ENCODE data around the gene CNIH2. TPM values are rescaled to one million over a fixed set of nuclear protein-coding genes. Genes with fewer than 3 reads are reported as not detected.

Gene CNIH2
- total RNA-seq, 1 experiment from 2014 or later, result 1.4 TPM

DNA sequence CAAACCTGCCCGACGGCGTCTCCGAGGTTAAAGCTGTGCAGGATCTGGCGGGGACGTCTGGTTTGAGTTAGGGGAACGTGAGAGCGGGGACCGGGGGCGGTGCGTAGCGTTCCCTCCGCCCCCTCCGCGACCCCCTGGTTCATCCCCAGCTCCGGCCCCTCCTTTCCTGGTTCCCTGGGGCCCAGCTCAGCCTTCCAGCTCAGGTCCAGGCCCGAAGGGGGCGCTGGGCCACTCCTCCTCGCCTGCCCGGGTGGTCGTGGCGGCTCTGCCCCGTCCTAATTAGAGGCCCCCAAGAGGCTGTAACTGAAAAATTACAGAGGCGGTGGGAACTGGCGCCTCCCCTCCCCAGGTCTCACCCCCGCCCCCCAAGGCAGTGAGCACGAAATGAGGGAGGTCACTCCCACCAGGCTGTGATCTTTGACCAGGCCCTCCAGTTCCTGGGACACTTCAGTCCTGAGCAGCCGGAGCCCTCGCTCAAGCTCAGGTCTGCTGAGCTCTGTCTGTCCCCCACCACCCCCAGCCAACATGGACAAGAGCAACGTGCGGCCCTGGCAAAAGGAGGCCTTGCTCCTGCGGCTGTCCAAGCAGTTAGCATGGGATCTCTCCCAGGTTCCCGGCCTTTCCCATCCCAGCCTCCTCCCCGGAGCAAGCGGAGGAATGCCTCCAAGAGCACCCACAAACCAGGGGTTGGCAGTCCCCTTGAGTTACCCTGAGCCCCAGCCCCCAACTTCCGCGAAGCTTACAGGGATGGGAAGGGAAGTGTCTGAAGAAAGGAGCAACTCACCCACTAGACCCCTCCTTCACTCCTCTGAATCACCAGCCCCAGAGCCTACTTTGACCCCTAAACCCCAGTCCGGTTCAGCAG lies 35.6 kb downstream of the CNIH2 start:
- peak overlapping the region; percentile 9 for H3K27ac Mint-ChIP-seq (ENCODE audit: low read depth, unreplicated experiment)
- POLR2A ChIA-PET, result interaction anchor here (0.7 to 3.5 kb wide), 17 partner anchors 9 to 166 kb away, joined by 3 to 45 read pairs (median 5); partner anchors contain the start of genes BRMS1, DPP3, RAB1B and RIN1
- H3K4me3 Mint-ChIP-seq (ENCODE audit: unreplicated experiment), result peak overlapping the region; percentile 28
- H3K27me3 Mint-ChIP-seq (ENCODE audit: insufficient read depth, unreplicated experiment), result no peaks in the 10 kb centered on the region
- no peaks in the 10 kb centered on the region for H3K36me3 Mint-ChIP-seq (ENCODE audit: insufficient read depth, unreplicated experiment)
- intact Hi-C loops (cut with micrococcal nuclease), result loop anchor here (2.0 kb wide), 2 partner anchors 25 to 125 kb away; partner anchors contain the start of genes MRPL11 and YIF1A
- no peaks in the 10 kb centered on the region for H3K9me3 Mint-ChIP-seq (ENCODE audit: unreplicated experiment)
- TF ChIP-seq, protein P1, sequence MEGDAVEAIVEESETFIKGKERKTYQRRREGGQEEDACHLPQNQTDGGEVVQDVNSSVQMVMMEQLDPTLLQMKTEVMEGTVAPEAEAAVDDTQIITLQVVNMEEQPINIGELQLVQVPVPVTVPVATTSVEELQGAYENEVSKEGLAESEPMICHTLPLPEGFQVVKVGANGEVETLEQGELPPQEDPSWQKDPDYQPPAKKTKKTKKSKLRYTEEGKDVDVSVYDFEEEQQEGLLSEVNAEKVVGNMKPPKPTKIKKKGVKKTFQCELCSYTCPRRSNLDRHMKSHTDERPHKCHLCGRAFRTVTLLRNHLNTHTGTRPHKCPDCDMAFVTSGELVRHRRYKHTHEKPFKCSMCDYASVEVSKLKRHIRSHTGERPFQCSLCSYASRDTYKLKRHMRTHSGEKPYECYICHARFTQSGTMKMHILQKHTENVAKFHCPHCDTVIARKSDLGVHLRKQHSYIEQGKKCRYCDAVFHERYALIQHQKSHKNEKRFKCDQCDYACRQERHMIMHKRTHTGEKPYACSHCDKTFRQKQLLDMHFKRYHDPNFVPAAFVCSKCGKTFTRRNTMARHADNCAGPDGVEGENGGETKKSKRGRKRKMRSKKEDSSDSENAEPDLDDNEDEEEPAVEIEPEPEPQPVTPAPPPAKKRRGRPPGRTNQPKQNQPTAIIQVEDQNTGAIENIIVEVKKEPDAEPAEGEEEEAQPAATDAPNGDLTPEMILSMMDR (IDR thresholded peaks at IDR 0.05; ENCODE audit: unreplicated experiment), result no peak
- DNase-seq (ENCODE audit: unreplicated experiment), result no peak
- no TSS peak for BruUV-seq (replicated peaks)
- peaks cover 15% of the 10 kb centered on the region for H3K4me1 Mint-ChIP-seq (ENCODE audit: insufficient read depth, unreplicated experiment)
- CTCF ChIA-PET, result interaction anchor here (0.6 to 5.5 kb wide), 6 partner anchors 16 to 75 kb away, joined by 3 to 48 read pairs (median 6); partner anchors contain the start of gene RIN1

DNA sequence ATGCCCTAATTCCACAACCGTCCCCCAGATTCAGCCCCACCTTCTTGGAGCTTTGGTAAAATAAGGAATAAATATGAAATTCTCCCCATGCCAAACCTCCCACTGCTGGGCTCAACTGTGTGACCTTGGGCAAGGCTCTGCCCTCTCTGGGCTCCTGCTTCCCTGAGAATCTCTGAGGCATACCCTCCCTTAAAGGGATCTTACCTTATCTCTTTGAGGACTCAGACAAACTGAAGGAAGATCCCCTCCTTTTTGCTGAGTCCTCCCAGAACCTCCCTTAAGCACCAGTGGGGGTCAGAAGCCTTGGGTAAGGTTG lies 36.2 kb downstream of the CNIH2 start:
- intact Hi-C loops (cut with micrococcal nuclease), result no loop called here
- no peaks in the 10 kb centered on the region for H3K27me3 Mint-ChIP-seq (ENCODE audit: insufficient read depth, unreplicated experiment)
- TF ChIP-seq, protein P1 (IDR thresholded peaks at IDR 0.05; ENCODE audit: unreplicated experiment), result no peak
- H3K9me3 Mint-ChIP-seq (ENCODE audit: unreplicated experiment), result no peaks in the 10 kb centered on the region
- no TSS peak for BruUV-seq (replicated peaks)
- ChIA-PET CTCF (interaction anchor here (0.6 to 5.5 kb wide), 4 partner anchors 20 to 75 kb away, joined by 3 to 48 read pairs (median 10); partner anchors contain the start of gene RIN1), POLR2A (interaction anchor here (1.0 to 3.5 kb wide), 3 partner anchors 15 to 31 kb away, joined by 4 to 45 read pairs (median 32); partner anchors contain the start of genes BRMS1 and RIN1)
- H3K36me3 Mint-ChIP-seq (ENCODE audit: insufficient read depth, unreplicated experiment), result no peaks in the 10 kb centered on the region
- no peak for DNase-seq (ENCODE audit: unreplicated experiment)
- H3K4me3 Mint-ChIP-seq (ENCODE audit: unreplicated experiment), result peak overlapping the region; percentile 28
- peaks cover 21% of the 10 kb centered on the region for H3K4me1 Mint-ChIP-seq (ENCODE audit: insufficient read depth, unreplicated experiment)
- peak overlapping the region; percentile 9 for H3K27ac Mint-ChIP-seq (ENCODE audit: low read depth, unreplicated experiment)

DNA sequence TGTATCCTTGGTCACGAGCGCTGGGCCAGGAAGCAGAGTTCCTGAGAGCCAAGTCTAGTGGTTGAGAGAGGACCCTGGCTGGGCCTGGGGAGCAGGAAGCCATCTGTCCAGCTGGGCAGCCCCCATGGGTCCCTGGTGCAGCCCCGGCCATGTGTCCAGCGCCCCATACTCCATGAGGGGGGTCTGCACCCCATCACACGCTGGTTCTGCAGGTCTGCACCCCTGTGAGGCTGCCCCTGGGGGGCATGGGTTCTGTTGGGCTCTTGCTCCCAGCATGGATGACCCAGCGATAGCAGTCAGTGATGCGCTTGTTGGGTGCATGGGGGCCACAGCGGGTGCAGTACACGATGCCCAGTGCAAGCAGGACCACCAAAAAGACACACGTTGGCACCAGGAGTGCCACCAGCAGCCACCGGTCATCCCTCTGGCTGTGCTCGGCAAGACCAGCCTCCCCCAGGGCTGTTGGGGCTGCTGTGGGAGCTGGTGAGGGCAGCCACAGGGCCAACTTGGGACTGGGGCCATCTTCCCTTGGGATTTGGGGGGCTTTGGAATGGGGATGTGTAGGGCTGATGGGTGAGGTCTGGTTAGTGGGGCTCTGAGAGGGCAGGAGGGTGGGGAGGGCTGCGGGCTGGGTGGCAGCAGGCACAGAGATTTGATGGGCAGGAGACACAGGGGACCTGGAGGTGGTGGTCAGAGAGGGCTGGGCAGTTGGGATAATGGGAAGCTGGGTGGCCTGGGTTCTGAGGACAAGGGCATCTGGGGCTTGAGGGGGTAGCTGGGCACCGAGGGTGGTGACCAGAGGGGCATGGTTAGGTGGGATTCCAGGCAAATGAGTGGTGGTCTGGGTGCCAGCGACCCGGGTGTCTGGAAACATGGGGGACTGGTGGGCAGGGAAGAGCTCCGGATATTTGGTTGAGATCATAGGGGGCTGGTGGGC lies 36.9 kb downstream of the CNIH2 start:
- no TSS peak for BruUV-seq (replicated peaks)

More for the DNA sequence above, 36.9 kb downstream of the CNIH2 start:
- Mint-ChIP-seq H3K27ac (ENCODE audit: low read depth, unreplicated experiment) (peak overlapping the region; percentile 77), H3K27me3 (ENCODE audit: insufficient read depth, unreplicated experiment) (no peaks in the 10 kb centered on the region), H3K4me3 (ENCODE audit: unreplicated experiment) (peak overlapping the region; percentile 16), H3K36me3 (ENCODE audit: insufficient read depth, unreplicated experiment) (no peaks in the 10 kb centered on the region), H3K9me3 (ENCODE audit: unreplicated experiment) (no peaks in the 10 kb centered on the region), H3K4me1 (ENCODE audit: insufficient read depth, unreplicated experiment) (peaks cover 25% of the 10 kb centered on the region)
- ChIA-PET CTCF (interaction anchor here (0.7 kb wide), 1 partner anchor 31 kb away, joined by 3 read pairs; no protein-coding TSS in a partner anchor), POLR2A (interaction anchor here (0.7 to 1.0 kb wide), 2 partner anchors 14 to 26 kb away, joined by 4 to 5 read pairs; partner anchors contain the start of gene YIF1A)
- TF ChIP-seq, protein P1 (IDR thresholded peaks at IDR 0.05; ENCODE audit: unreplicated experiment), result no peak
- intact Hi-C loops (cut with micrococcal nuclease), result no loop called here
- DNase-seq (ENCODE audit: unreplicated experiment), result no peak
